Retinal pigment epithelial cell (primary cell): ENCODE results near the gene CEACAM5.

Experiments
- DNase-seq: peaks from one replicate; pipeline ENCODE4 v3.0.0-alpha.2; 2010; ENCODE audit warnings: low read depth
- H3K4me3 ChIP-seq: 2 replicates; pipeline ENCODE4 v1.5.1; 2011; ENCODE audit warnings: mild to moderate bottlenecking, low read length, control low read depth, moderate library complexity
- CTCF ChIP-seq: conservative IDR thresholded peaks from 2 replicates; pipeline ENCODE4 v1.5.1; 2011; ENCODE audit warnings: low read depth, low read length, control low read depth, inconsistent platforms

Gene CEACAM5

GRCh38 chr19:41708481-41708880 is at the start of gene CEACAM5:
CEACAM5 (plus strand) TSS chr19:41708626; CDS start chr19:41708732, 106 bp downstream.
- no peak for DNase-seq
- H3K4me3 ChIP-seq = no peak within 1 kb of the TSS
- no peak for TF ChIP-seq CTCF

- no peak for DNase-seq
- TF ChIP-seq CTCF = no peak
- H3K4me3 ChIP-seq = no peak overlapping the region
These were observed 42.4 kb upstream of the CEACAM5 start for GRCh38 chr19:41666075-41666474.

GRCh38 chr19:41668315-41668714 is 40.1 kb upstream of the CEACAM5 start:
- TF ChIP-seq CTCF = no peak
- H3K4me3 ChIP-seq = no peak overlapping the region
- no peak for DNase-seq

- no peak for DNase-seq
- no peak for TF ChIP-seq CTCF
- no peak overlapping the region for H3K4me3 ChIP-seq
These were observed 37.7 kb upstream of the CEACAM5 start for GRCh38 chr19:41670755-41671154.

- no peak overlapping the region for H3K4me3 ChIP-seq
- TF ChIP-seq CTCF = no peak
- DNase-seq = no peak
These were observed 36.9 kb upstream of the CEACAM5 start for GRCh38 chr19:41671486-41671885.

GRCh38 chr19:41682437-41682836 is 26.0 kb upstream of the CEACAM5 start:
- no peak for DNase-seq
- no peak for TF ChIP-seq CTCF
- H3K4me3 ChIP-seq = no peak overlapping the region

- no peak for TF ChIP-seq CTCF
- DNase-seq = no peak
- no peak overlapping the region for H3K4me3 ChIP-seq
These were observed 21.0 kb upstream of the CEACAM5 start for GRCh38 chr19:41687419-41687818.
